Neuron (in vitro differentiated cells): ENCODE results near the gene CLEC3B.
"Not testable (repeated sequence)": the region's sequence is repeated elsewhere in the genome, so short reads cannot be mapped to it uniquely, and the experiment has no call there.

Source experiments
- H2AFZ ChIP-seq: one replicate; pipeline ENCODE4 v1.6.1; 2013; ENCODE audit warnings: low read depth, mild to moderate bottlenecking, inconsistent platforms, low read length, moderate library complexity
- H3K27me3 ChIP-seq: one replicate; pipeline ENCODE4 v1.6.1; 2013; ENCODE audit warnings: low read length; ENCODE audit not compliant: insufficient read depth
- H3K36me3 ChIP-seq: one replicate; pipeline ENCODE4 v1.6.1; 2013; ENCODE audit warnings: low read length; ENCODE audit not compliant: insufficient read depth
- H3K4me1 ChIP-seq: one replicate; pipeline ENCODE4 v1.6.1; 2013; ENCODE audit warnings: low read length; ENCODE audit not compliant: insufficient read depth
- H3K4me3 ChIP-seq: 2 replicates; pipeline ENCODE4 v1.5.1; 2013; ENCODE audit warnings: mild to moderate bottlenecking, low read length, moderate library complexity
- H3K9me3 ChIP-seq: one replicate; pipeline ENCODE4 v1.6.1; 2013; ENCODE audit warnings: low read length

CLEC3B gene

DNA sequence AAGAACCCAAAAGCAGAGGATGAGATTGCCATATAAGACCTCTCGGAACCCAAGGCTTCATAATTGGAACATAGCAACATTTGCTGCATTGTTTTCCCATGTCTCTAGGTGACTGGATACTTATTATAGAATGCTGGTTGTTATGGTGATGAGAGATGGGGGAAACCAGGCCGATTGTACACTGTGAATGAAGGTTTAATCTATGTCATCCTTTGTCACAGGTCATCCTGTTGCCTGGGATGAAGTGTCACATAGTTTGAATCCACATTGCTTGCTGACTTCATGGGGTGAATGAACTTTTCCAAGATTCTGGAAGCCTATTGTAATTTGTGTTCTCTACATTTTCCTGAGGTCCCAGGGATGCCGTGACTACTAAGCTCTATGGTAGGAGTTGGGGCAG is 41.8 kb downstream of the CLEC3B start:
- Histone ChIP-seq H3K4me3 (no peak overlapping the region), H3K9me3 (no peaks in the 10 kb centered on the region), H3K4me1 (peaks cover 47% of the 10 kb centered on the region), H3K36me3 (no peaks in the 10 kb centered on the region), H2AFZ (no peak overlapping the region), H3K27me3 (no peaks in the 10 kb centered on the region)

DNA sequence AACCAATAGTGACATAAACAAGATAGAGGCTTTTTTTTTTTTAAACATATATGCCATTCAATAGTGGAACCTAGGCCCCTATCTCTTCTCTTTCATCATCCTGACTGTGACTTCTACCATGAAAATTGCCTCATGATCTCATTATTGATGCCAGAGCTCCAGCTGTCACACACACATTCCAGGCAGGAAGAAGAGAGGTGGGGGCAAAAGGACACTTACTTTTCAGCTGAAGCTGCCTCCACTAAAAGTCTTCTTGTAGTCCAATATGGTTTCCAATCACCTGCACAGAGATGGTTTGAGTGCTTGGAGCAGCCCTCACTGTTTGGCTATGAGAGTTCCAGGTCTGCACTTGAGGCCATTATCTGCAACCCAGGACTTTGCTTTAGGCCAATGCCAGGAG is 45.0 kb downstream of the CLEC3B start:
- Histone ChIP-seq H3K4me3 (no peak overlapping the region), H2AFZ (no peak overlapping the region), H3K36me3 (no peaks in the 10 kb centered on the region), H3K9me3 (peaks cover 4% of the 10 kb centered on the region), H3K4me1 (peaks cover 27% of the 10 kb centered on the region), H3K27me3 (no peaks in the 10 kb centered on the region)

DNA sequence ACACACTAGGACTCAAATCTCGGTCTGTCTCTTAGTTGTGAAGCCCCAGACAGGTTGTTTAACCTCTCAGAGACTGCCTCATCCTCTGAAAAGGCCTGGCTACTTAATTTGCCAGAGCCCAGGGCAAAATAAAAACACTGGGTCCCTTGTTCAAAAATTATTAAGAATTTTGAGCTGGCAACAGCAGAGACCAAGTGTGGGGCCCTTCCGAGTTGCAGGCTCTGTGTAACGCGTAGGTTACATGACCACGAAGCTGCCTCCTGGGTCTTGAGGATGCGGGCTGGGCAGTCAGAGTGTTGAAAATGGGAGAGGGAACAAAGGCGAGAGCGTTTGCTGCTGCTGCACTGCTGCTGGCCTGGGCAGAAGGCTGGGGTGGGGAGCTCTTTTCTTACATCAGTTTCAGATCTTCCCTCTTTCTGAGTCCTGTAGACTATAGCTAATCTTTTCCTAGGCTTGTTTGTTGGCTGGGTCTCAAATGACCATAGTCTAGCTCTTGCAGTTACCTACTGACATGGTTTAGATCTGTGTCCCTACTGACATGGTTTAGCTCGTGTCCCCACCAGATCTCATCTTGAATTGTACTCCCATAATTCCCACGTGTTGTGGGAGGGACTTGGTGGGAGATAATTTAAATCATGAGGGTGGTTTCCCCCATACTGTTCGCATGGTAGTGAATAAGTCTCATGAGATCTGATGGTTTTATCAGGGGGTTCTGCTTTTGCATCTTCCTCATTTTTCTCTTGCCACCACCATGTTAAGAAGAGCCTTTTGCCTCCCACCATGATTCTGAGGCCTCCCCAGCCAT is 49.9 kb downstream of the CLEC3B start:
- no peaks in the 10 kb centered on the region for H3K36me3 ChIP-seq
- H3K4me3 ChIP-seq: no peak overlapping the region
- H3K9me3 ChIP-seq: peaks cover 4% of the 10 kb centered on the region
- H3K27me3 ChIP-seq: no peaks in the 10 kb centered on the region
- H2AFZ ChIP-seq: no peak overlapping the region
- no peaks in the 10 kb centered on the region for H3K4me1 ChIP-seq

DNA sequence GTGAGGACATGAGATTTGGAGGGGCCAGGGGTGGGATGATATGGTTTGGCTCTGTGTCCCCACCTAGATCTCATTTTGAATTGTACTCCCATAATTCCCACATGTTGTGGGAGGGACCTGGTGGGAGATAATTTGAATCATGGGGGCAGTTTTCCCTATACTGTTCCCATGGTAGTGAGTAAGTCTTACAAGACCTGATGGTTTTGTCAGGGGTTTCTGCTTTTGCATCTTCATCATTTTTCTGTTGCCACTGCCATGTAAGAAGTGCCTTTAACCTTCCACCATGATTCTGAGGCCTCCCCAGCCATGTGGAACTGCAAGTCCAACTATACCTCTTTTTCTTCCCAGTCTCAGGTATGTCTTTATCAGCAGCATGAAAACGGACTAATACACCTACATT is 52.2 kb downstream of the CLEC3B start:
- H3K4me1 ChIP-seq, H3K9me3 ChIP-seq, H3K36me3 ChIP-seq, H3K4me3 ChIP-seq, H2AFZ ChIP-seq, H3K27me3 ChIP-seq: not testable (repeated sequence)

DNA sequence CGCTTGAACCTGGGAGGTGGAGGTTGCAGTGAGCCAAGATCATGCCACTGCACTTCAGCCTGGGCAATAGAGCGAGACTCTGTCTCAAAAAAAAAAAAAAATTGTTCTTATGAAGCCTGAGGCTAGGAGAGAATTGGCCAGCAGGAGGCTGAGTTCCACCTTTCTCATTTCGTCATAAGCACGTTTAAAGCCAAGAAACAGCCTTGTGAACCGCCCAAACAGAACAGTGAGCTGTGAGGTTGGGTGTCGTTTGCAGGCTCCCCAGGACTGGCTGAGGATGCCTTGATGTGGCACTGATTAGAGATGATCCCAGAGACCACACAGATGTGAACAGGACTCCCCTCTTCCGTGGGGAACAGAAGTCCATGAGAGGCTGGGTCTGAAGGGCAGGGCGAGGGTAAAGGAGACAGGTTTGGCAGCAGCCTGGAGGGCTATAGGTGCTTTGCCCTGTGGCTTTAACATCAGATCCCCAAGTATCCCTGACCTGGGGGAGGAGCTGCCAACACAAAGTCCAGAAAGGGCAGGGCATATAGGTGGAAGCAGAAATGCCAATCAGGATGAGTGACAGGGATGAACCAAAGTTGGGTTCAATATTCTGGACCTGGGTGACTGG is 52.9 kb downstream of the CLEC3B start:
- Histone ChIP-seq H3K4me1 (no peaks in the 10 kb centered on the region), H3K27me3 (no peaks in the 10 kb centered on the region), H2AFZ (no peak overlapping the region), H3K9me3 (peaks cover 2% of the 10 kb centered on the region), H3K4me3 (no peak overlapping the region), H3K36me3 (no peaks in the 10 kb centered on the region)

DNA sequence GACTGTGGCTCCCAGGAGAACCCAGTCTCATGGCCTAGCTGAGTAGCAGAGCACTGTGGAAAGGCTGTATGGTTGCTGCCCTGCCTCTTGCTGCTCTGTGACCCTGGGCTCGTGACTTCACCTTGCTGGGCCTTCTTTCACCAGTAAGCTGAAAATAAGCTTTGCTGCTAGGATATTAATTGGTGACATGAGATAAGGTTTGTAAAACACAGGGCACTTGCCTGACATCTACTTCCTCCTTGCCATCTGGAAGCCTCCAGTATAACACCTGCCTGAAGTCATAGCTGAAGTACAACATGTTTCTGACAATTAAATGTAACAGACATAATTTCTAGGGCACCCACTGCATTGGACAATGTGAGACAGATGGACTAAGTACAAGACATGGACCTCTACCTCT is 53.6 kb downstream of the CLEC3B start:
- Histone ChIP-seq H3K27me3 (no peaks in the 10 kb centered on the region), H3K4me3 (no peak overlapping the region), H3K4me1 (no peaks in the 10 kb centered on the region), H3K36me3 (no peaks in the 10 kb centered on the region), H2AFZ (no peak overlapping the region), H3K9me3 (no peaks in the 10 kb centered on the region)

DNA sequence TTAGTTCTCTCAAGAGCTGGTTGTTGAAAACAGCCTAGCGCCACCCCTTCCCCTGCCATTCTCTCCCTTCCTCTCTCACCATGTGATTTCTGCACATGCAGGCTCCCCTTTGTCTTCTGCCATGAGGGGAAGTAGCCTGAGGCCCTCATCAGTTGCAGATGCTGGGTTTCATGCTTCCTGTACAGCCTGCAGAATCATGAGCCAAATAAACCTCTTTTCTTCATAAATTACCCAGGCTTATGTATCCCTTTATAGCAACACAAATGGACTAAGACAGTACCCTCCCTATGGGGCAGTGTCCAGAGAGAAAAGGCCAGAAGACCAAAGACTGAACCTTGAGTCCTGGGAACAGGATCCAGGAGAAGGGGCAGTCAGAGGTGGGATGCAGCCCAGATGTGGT is 54.7 kb downstream of the CLEC3B start:
- Histone ChIP-seq H3K36me3 (no peaks in the 10 kb centered on the region), H3K4me3 (no peak overlapping the region)

DNA sequence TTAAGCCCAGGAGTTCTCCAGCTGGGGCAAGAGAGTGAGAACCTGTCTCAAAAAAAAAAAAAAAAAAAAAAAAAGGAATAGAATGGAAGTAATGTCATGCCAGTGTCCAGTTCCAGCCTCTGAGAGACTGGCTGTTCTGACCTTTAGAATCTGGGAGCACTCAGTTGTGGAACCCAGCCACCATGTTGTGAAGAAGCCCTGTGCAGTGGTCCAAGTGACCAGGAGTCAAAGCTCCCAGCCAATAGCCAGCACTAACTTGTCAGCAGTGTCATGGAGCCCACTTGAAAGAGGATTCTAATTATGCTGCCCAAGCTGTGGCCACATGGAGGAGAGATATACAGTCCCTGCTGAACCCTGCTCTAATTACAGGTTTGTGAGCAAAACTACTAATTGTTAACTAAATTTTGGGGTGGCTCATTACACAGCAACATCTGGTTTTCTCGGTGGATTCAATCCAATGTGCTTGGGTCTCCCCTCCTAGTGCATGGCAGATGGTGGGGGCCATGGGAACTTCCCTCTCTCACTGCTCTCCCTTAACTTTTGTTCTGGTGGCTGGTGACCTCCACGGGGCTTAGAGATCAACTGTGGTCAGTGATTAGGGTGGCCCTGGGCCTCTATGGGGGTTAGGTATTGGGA is 55.5 kb downstream of the CLEC3B start:
- no peak overlapping the region for H2AFZ ChIP-seq
- H3K4me3 ChIP-seq: no peak overlapping the region
- H3K9me3 ChIP-seq: no peaks in the 10 kb centered on the region
- no peaks in the 10 kb centered on the region for H3K36me3 ChIP-seq
- H3K27me3 ChIP-seq: no peaks in the 10 kb centered on the region
- H3K4me1 ChIP-seq: no peaks in the 10 kb centered on the region

More for the DNA sequence above, 54.7 kb downstream of the CLEC3B start:
- no peaks in the 10 kb centered on the region for H3K9me3 ChIP-seq
- H3K4me1 ChIP-seq: no peaks in the 10 kb centered on the region
- H2AFZ ChIP-seq: no peak overlapping the region
- no peaks in the 10 kb centered on the region for H3K27me3 ChIP-seq

- Histone ChIP-seq H3K4me3 (no peak overlapping the region), H3K9me3 (no peaks in the 10 kb centered on the region), H3K4me1 (no peaks in the 10 kb centered on the region), H2AFZ (no peak overlapping the region), H3K27me3 (no peaks in the 10 kb centered on the region), H3K36me3 (no peaks in the 10 kb centered on the region)
Measured at GRCh38 chr3:45082142-45082538, 56.0 kb downstream of the CLEC3B start.

GRCh38 chr3:45083023-45083422 is 56.9 kb downstream of the CLEC3B start:
- no peaks in the 10 kb centered on the region for H3K36me3 ChIP-seq
- H3K4me3 ChIP-seq: no peak overlapping the region
- no peaks in the 10 kb centered on the region for H3K4me1 ChIP-seq
- no peak overlapping the region for H2AFZ ChIP-seq
- no peaks in the 10 kb centered on the region for H3K9me3 ChIP-seq
- H3K27me3 ChIP-seq: no peaks in the 10 kb centered on the region

- Histone ChIP-seq H3K4me3 (no peak overlapping the region), H3K36me3 (no peaks in the 10 kb centered on the region), H2AFZ (no peak overlapping the region), H3K27me3 (no peaks in the 10 kb centered on the region), H3K9me3 (no peaks in the 10 kb centered on the region), H3K4me1 (no peaks in the 10 kb centered on the region)
Measured at GRCh38 chr3:45084361-45084760, 58.3 kb downstream of the CLEC3B start.

DNA sequence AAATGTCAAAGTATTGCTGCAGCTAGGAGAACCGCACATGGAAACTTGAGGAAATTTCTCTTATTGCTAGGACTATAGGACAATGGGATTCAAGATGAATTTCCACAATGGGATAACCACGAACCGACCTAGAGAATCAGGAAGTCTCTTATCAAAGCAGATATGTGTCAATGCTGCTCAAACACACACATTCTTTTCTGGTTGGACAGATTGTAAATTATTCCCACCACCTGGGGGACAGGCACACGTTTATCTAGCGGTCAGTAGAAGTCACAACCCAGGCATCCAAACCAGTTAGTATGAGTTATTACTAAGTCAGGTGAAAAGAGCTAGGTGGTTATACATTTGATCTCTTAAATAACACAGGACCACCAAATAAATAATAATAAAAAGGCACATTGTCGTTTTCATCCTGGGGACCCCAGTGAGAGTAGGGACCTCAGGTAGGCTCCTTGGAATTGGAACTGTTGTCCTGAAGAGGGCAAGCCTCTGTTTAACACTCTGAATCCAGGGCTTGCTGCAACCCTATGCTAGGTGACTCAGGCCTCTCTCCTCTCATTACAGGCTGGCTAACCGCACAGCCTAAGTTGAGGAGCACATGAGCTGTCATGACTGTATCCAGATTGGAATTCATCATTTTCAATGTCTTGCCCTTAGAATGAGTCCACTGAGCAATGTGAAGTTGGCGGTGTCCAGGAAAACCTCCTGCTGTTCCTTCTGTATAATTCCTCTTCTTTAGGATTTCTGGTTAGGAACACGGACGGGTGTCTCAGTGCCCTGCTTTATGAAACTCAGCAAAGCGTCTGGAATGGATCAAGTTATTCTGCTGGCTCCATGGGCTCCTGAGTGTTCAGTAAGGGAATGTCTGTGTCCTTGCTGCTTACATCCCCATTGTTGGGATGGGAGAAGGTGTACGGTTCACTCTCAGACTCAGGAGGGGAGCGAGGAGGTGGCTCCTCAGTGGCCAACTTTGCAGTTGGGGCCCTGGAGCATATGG is 59.0 kb downstream of the CLEC3B start:
- H3K27me3 ChIP-seq: no peaks in the 10 kb centered on the region
- no peak overlapping the region for H3K4me3 ChIP-seq
- H3K36me3 ChIP-seq: no peaks in the 10 kb centered on the region
- no peaks in the 10 kb centered on the region for H3K9me3 ChIP-seq
- H2AFZ ChIP-seq: no peak overlapping the region
- no peaks in the 10 kb centered on the region for H3K4me1 ChIP-seq
